HepG2 (cell line): Measurements from ENCODE around the gene MECR. TPM values are rescaled to one million over a fixed set of nuclear protein-coding genes. Genes with fewer than 3 reads are reported as not detected.
A peak's percentile ranks its signal among the peaks of the same experiment; 100 is the strongest.

Source experiments
- HOXA5 ChIP-seq: sonication (generic); formaldehyde crosslinking; IDR thresholded peaks from 2 replicates; pipeline ENCODE4 v1.4.0; 2020; ENCODE audit warnings: missing genetic modification reagents
- MIER2 ChIP-seq: IDR thresholded peaks from 2 replicates; pipeline ENCODE4 v1.6.1; 2016; ENCODE audit warnings: missing biosample characterization, missing genetic modification reagents
- PHB2 ChIP-seq: fragments of 450-650 bp; IDR thresholded peaks from 2 replicates; pipeline ENCODE4 v1.6.1; 2018; ENCODE audit not compliant: partially characterized antibody
- ZNF720 ChIP-seq: sonication (generic); formaldehyde crosslinking; IDR thresholded peaks from 2 replicates; pipeline ENCODE4 v1.4.0; 2020; ENCODE audit warnings: missing genetic modification reagents
- polyA plus RNA-seq, 8 experiments: library from polyadenylated mRNA; depleted of rRNA in 3 of 8; stranded (reverse) in 7 of 8; unstranded in 1 of 8; fragments of >200 nt; fragmentation: Illumina TruSeq in 4 of 8; extraction: Trizol in 4 of 8; gene quantifications; 2 replicates each; pipeline versions ENCODE4 v1.2.1 to v1.2.3, GENCODE V29; 2011 to 2016; ENCODE audit warnings: low read depth in 4 of 8, missing spikeins in 1 of 8, mixed read lengths in 1 of 8; ENCODE audit not compliant: insufficient read depth in 1 of 8
- total RNA-seq, 5 experiments: library from RNA; depleted of rRNA; stranded (reverse); fragments of >200 nt; fragmentation: Illumina TruSeq; extraction: Trizol; gene quantifications; 2 replicates each; pipeline ENCODE4 v1.2.3, GENCODE V29; 2016; ENCODE audit warnings: low read depth in 1 of 5
- TF ChIP-seq, protein P1 (sequence below), 2 experiments: fragments of 450-650 bp in 1 of 2; sonication (generic) in 1 of 2; formaldehyde crosslinking in 1 of 2; IDR thresholded peaks; 2 replicates each; pipeline versions ENCODE4 v1.6.1 to v1.8.0; 2016 to 2022; ENCODE audit warnings: antibody characterized with exemption in 1 of 2, mild to moderate bottlenecking in 1 of 2, missing genetic modification reagents in 1 of 2
- TF ChIP-seq, protein P2 (sequence below): sonication (generic); formaldehyde crosslinking; IDR thresholded peaks from 2 replicates; pipeline ENCODE4 v1.4.0; 2020; ENCODE audit warnings: missing genetic modification reagents, borderline replicate concordance
- TF ChIP-seq, protein P3 (sequence below): sonication (generic); formaldehyde crosslinking; IDR thresholded peaks from 2 replicates; pipeline ENCODE4 v1.5.0; 2020; ENCODE audit warnings: missing genetic modification reagents
- TF ChIP-seq, protein P4 (sequence below): sonication (generic); IDR thresholded peaks from 2 replicates; pipeline ENCODE4 v1.6.1; 2016; ENCODE audit warnings: low read depth, borderline replicate concordance
- TF ChIP-seq, protein P5 (sequence below): sonication (generic); formaldehyde crosslinking; IDR thresholded peaks from 2 replicates; pipeline ENCODE4 v1.5.0; 2020; ENCODE audit warnings: missing genetic modification reagents, mild to moderate bottlenecking, borderline replicate concordance
- TF ChIP-seq, protein P6 (sequence below): sonication (generic); formaldehyde crosslinking; IDR thresholded peaks from 2 replicates; pipeline ENCODE4 v1.8.0; 2022; ENCODE audit warnings: missing genetic modification reagents, mild to moderate bottlenecking, moderate library complexity, borderline replicate concordance

The MECR gene
- total and polyA plus RNA-seq, 2 of the 13 experiments (the other 11 are each of a cell fraction or from before 2014, with no cell fraction given): 18.8 to 24.9 TPM

DNA sequence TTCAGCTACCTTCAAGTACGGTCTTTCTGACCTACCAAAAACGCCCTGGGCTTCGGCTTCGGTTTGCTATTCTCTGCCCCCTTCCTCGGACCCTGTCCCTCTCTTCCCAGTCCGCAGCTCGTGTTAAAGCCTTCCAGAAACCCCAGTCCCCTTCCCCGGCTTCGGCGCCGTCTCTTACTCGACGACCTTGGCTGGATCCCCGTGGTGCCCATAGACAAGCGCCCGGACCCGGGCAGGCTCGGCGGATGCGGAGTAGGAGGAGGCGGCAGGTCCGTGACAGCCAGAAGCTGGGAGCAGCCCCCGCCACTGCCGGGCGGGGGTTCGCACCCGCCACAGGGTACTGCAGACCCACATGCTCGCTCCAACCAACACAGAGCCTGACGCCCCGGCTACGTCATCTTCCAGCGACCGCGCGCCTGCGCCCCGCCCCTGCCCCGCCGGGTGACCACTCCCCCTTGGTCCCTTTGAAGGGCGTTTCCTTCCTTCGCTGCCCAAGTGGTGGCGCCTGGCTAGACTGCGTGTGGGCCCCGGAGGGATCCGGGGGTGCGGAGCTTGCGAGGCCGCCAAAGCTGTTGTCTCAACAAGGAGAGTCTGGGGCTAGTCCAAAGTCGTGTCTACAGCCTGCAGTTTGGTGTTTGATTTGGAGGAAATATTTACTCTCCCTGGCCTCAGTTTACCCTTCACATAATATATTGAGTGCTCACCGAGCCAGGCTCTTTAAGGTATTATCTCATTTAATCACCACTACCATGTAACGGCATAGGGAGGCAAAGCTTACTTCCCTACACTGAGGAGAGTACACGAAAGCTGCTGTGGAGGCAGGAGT, at the start of gene MECR (continued):
- TF ChIP-seq, protein P1, sequence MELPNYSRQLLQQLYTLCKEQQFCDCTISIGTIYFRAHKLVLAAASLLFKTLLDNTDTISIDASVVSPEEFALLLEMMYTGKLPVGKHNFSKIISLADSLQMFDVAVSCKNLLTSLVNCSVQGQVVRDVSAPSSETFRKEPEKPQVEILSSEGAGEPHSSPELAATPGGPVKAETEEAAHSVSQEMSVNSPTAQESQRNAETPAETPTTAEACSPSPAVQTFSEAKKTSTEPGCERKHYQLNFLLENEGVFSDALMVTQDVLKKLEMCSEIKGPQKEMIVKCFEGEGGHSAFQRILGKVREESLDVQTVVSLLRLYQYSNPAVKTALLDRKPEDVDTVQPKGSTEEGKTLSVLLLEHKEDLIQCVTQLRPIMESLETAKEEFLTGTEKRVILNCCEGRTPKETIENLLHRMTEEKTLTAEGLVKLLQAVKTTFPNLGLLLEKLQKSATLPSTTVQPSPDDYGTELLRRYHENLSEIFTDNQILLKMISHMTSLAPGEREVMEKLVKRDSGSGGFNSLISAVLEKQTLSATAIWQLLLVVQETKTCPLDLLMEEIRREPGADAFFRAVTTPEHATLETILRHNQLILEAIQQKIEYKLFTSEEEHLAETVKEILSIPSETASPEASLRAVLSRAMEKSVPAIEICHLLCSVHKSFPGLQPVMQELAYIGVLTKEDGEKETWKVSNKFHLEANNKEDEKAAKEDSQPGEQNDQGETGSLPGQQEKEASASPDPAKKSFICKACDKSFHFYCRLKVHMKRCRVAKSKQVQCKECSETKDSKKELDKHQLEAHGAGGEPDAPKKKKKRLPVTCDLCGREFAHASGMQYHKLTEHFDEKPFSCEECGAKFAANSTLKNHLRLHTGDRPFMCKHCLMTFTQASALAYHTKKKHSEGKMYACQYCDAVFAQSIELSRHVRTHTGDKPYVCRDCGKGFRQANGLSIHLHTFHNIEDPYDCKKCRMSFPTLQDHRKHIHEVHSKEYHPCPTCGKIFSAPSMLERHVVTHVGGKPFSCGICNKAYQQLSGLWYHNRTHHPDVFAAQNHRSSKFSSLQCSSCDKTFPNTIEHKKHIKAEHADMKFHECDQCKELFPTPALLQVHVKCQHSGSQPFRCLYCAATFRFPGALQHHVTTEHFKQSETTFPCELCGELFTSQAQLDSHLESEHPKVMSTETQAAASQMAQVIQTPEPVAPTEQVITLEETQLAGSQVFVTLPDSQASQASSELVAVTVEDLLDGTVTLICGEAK (IDR thresholded peaks at IDR 0.05): no peak
- TF ChIP-seq, protein P1 (CRISPR knock-in tag; IDR thresholded peaks at IDR 0.05): peak; percentile 39; the same call in 1 of the 2 replicates
- TF ChIP-seq, protein P2, sequence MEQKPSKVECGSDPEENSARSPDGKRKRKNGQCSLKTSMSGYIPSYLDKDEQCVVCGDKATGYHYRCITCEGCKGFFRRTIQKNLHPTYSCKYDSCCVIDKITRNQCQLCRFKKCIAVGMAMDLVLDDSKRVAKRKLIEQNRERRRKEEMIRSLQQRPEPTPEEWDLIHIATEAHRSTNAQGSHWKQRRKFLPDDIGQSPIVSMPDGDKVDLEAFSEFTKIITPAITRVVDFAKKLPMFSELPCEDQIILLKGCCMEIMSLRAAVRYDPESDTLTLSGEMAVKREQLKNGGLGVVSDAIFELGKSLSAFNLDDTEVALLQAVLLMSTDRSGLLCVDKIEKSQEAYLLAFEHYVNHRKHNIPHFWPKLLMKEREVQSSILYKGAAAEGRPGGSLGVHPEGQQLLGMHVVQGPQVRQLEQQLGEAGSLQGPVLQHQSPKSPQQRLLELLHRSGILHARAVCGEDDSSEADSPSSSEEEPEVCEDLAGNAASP (CRISPR knock-in tag): peak; percentile 53
- TF ChIP-seq PHB2 (no peak), ZNF720 (CRISPR knock-in tag) (no peak), MIER2 (CRISPR knock-in tag) (no peak), HOXA5 (CRISPR knock-in tag) (peak; percentile 76; the same call in 1 of the 2 replicates)
- TF ChIP-seq, protein P3, sequence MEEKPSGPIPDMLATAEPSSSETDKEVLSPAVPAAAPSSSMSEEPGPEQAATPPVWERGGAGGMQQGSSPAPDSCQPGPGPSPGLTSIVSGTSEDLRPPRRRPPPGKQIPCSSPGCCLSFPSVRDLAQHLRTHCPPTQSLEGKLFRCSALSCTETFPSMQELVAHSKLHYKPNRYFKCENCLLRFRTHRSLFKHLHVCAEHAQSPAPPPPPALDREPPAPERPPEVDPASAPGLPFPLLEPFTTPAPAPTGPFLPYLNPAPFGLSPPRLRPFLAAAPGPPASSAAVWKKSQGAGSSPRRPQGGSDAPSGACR (CRISPR knock-in tag): no peak; the same call in 1 of the 2 replicates
- TF ChIP-seq, protein P4, sequence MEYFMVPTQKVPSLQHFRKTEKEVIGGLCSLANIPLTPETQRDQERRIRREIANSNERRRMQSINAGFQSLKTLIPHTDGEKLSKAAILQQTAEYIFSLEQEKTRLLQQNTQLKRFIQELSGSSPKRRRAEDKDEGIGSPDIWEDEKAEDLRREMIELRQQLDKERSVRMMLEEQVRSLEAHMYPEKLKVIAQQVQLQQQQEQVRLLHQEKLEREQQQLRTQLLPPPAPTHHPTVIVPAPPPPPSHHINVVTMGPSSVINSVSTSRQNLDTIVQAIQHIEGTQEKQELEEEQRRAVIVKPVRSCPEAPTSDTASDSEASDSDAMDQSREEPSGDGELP: peak; percentile 39; the same call in 1 of the 2 replicates
- TF ChIP-seq, protein P5, sequence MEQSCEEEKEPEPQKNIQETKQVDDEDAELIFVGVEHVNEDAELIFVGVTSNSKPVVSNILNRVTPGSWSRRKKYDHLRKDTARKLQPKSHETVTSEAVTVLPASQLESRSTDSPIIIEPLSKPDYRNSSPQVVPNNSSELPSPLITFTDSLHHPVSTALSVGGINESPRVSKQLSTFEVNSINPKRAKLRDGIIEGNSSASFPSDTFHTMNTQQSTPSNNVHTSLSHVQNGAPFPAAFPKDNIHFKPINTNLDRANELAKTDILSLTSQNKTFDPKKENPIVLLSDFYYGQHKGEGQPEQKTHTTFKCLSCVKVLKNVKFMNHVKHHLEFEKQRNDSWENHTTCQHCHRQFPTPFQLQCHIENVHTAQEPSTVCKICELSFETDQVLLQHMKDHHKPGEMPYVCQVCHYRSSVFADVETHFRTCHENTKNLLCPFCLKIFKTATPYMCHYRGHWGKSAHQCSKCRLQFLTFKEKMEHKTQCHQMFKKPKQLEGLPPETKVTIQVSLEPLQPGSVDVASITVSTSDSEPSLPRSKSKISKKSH: no peak
- TF ChIP-seq, protein P6, sequence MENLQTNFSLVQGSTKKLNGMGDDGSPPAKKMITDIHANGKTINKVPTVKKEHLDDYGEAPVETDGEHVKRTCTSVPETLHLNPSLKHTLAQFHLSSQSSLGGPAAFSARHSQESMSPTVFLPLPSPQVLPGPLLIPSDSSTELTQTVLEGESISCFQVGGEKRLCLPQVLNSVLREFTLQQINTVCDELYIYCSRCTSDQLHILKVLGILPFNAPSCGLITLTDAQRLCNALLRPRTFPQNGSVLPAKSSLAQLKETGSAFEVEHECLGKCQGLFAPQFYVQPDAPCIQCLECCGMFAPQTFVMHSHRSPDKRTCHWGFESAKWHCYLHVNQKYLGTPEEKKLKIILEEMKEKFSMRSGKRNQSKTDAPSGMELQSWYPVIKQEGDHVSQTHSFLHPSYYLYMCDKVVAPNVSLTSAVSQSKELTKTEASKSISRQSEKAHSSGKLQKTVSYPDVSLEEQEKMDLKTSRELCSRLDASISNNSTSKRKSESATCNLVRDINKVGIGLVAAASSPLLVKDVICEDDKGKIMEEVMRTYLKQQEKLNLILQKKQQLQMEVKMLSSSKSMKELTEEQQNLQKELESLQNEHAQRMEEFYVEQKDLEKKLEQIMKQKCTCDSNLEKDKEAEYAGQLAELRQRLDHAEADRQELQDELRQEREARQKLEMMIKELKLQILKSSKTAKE: no peak
